Sigmoid colon (tissue), 4 donors: ENCODE data around the gene MLXIP.

Experiments
- CTCF ChIP-seq, 4 experiments: fragments of 450-650 bp in 3 of 4; fragments of 200-600 bp in 1 of 4; IDR thresholded peaks; one replicate each; pipeline ENCODE4 v1.5.1; 2016 to 2019; ENCODE audit warnings: antibody characterized with exemption in 4 of 4, mild to moderate bottlenecking in 3 of 4, moderate library complexity in 2 of 4
- EP300 ChIP-seq, 4 donors: sonication (generic); formaldehyde crosslinking; IDR thresholded peaks; one replicate each; pipeline ENCODE4 v1.6.1; 2017; ENCODE audit warnings: antibody characterized with exemption in 4 of 4
- POLR2A ChIP-seq, 2 donors: fragments of 450-650 bp; IDR thresholded peaks; one replicate each; pipeline ENCODE4 v1.6.1; 2016; ENCODE audit warnings: antibody characterized with exemption in 2 of 2, mild to moderate bottlenecking in 2 of 2, moderate library complexity in 2 of 2
- POLR2AphosphoS5 ChIP-seq, 4 donors: sonication (generic); formaldehyde crosslinking; IDR thresholded peaks; one replicate each; pipeline ENCODE4 v1.6.1; 2017; ENCODE audit warnings: antibody characterized with exemption in 4 of 4

GRCh38 chr12:122139266-122139665 lies 60.7 kb downstream of the MLXIP start:
- TF ChIP-seq CTCF (IDR thresholded peaks at IDR 0.05) (no peak), EP300 (IDR thresholded peaks at IDR 0.05) (no peak), POLR2AphosphoS5 (IDR thresholded peaks at IDR 0.05) (no peak), POLR2A (IDR thresholded peaks at IDR 0.05) (no peak)
